ENCODE data around the gene TMEM255B.

- TF ChIP-seq ZNF57 (CRISPR knock-in tag; IDR thresholded peaks at IDR 0.05) (no peak), HNRNPUL1 (IDR thresholded peaks at IDR 0.05; ENCODE audit: low read length) (no peak)
Measured at GRCh38 chr13:113821847-113822246, 62.8 kb downstream of the TMEM255B start.
